ENCODE measurements around the gene RFTN1.

DNA sequence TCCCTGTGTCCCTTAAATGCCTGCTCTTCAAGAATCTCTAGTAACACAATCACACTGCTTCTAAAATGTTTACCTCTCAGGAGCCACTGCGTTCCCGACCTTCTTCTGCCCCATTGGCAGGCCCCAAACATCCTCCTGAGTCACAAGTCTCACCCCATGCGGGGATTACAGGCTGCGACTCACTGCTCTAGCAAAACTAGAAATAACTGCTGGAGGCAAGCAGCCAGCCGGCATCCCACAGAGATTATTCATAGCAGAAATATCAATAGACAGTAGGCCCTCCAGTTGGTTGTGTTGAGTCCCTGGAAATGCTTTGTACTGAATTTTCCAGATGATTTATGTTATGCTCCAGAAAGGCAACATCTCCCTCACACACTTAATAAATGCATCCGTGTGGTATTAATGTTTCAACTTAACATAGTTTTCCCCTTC is 64.8 kb downstream of the RFTN1 start:
- TF ChIP-seq POLR2AphosphoS5 (IDR thresholded peaks at IDR 0.05; ENCODE audit: low read depth, low read length) (no peak), POLR2A (IDR thresholded peaks at IDR 0.05; ENCODE audit: low read depth, low read length) (no peak), PAX5 (IDR thresholded peaks at IDR 0.05; ENCODE audit: insufficient read depth, low read length, severe bottlenecking) (no peak)
